Measurements from ENCODE around the gene CTRB2.
"Not testable (repeated sequence)": the region's sequence is repeated elsewhere in the genome, so short reads cannot be mapped to it uniquely, and the experiment has no call there.

Gene CTRB2

DNA sequence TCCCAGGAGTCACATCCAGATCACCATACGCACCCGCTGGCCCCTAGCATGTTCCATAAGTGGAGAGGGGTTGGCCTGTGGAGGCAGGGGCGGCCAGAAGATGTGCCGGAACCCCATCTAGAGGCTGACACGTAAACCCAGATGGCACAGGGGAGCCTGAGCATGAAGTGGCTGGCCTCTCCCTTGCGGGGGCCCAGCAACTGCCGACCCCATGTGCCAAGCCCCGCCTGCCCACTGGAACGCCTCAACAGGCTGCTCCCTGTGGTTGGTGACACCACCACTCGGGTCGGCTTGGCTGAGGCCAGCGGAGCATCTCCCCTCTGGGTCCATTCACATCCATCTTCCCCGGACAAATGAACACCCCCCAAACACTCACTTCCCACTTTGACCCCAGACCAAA is 35.0 kb upstream of the CTRB2 start:
- no peak for DNase-seq

DNA sequence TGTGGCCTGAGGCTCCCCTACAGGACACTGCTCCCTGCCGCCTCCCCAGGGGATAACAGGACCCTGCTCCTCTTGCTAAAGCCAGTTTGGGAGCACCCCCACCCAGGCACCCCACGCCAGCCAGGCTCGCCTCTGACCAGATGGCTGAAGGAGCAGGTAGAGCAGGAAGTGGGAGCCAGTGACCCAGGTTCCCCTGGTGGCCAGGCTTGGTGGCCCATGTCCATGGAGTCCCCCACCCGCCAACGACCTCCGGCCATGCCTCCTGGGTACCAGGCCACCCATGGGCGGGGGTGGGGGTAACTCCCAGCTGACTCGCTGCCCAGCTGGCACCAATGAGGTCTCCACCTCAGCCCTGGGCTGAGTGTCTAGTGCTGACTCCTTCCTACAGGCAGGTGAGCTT is 34.5 kb upstream of the CTRB2 start:
- DNase-seq, result no peak

DNA sequence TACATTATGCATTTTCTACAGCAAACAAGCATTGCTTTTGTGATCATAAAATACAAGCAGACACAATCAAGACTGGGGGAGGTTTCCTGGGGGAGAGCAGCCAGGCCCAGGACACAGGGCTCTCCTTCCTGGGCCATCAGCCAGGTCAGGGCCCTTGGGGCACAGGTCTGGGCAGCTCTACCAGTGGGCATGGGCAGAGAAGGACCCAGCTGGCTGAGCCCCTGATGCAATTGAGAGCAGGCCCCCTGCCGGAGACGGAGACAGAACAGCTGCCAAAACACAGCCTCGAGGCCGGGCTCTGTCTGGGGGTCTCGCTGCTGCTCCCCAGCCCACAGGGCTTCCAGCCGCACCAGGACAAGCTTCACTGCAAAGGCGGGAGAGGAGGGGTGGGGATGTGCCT is 33.7 kb upstream of the CTRB2 start:
- DNase-seq, result not testable (repeated sequence)

DNA sequence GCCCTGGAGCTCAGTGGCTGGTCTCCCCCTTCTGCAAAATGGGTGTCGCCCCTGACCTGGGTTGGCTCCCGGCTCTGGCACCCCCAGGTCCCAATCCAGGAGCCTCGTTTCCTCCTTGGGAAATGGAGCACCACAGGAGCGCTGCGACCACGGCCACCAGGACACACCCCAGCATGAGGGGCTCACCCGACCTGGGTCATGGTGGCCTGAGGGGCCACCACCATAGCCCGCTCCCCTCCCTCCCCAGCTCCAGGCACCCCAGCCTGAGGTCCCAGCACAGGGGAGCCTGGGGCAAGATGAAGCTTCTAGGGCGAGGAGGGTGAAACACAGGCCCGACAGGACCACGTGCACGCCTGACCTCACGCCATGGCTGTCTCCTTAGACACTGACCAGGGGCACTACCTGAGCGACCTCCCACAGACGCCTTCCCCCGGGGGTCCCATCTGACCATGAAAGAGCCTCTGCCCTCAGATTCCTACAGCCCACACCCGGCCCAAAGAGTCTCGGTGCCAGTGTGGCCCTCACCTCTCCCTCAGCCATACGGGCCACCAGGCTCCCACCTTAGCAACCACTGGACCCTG is 32.7 kb upstream of the CTRB2 start:
- DNase-seq, result no peak

DNA sequence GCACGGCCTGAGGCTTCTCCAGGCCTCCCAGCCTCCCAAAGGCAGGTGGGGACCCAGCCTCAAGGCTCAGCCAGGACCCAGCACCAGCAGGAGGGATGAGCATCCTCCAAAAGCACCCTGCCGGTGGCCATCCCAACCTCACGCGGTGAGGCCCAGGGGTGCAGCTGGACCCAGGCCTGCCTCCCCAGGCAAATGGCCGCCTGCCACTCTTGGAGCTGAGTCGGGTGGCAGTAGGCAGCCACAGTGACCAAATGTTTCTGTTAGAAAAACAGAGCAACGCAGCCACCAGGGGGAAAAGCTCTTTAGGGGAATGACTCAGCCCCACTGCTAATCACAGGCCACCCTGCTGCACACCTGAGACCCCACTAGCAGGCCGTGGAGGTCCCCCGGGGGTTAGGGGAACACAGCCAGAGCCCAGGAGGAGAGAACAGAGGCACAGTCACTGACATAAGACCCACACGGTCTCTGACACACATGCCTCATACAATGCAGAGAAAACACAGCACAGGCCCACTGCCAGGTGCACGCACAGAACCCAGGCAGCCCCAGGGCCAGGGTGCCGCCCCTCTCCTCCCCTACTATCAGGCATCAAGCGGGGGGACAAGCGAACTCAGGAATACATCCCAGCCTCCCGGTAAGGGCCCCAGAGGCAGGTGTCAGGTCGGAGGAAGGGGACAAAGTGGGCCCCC is 32.0 kb upstream of the CTRB2 start:
- DNase-seq, result no peak

DNA sequence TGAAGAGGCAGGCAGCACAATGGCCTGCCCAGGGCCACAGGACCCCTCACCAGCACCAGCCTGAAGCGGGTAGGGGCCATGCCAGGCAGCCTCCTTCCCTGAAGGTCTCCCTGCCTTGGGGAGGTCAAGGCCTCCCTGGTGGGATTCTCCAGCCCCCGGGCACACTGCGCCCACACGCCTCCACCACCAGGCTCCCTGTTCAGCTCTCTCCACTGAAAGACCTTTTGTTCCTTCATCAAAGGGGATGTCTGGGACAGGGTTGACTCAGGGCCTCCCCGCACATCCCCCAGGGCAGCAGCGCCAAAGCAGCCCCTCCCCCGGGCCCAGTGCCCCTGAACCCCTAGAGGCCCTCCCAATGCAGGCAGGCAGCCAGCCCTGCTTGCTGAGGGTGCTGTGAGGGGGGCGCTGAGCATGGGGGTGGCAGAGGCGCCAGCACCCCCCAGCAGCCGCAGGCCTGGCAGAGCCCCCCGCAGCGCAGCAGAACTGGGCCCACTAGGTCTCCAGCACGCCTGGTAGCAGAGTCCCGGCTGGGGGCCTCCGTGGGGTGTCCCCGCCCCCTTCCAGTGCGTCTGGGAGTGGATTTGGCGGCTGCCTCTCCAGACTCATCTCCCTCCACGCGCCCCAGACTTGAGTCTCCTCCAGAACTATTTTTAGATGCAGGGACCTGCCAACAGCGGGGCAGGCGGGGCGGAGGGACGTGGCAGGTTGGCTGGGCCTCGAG is 31.3 kb upstream of the CTRB2 start:
- DNase-seq, result no peak

DNA sequence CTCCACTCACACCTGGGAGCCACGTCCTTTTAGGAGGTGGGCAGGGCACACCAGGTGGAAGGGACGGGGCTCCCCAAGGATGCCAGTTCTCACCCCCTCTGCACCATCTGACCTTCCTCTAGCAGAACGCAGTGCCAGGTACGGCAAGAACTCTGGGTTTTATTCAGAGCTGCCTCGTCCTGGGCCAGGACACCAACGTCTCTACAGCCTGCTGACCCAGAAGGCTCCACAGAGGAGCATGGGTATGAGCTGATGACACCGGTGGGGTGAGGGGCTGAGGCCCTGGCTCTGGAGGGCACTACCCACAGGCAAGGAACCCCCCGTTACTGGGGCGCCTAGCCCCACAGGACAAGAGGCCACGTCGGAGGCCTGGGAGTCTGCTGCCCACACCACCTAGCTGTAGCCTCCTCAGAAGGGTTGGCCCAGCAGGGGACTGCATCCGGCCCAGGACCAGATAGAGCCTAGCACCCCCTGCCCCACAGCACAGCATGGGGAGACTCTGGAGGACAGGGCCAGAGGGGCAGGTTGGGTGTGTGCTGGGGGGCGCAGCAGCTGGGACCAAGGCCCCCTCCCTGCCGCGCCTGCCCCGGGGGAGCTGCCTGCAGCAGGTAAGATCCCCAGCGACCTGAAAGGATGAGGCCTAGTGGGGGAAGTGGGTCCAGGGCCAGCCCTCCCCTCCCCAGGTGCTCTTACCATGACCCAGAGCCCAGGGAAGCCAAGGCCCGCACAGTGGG is 30.6 kb upstream of the CTRB2 start:
- DNase-seq, result no peak

DNA sequence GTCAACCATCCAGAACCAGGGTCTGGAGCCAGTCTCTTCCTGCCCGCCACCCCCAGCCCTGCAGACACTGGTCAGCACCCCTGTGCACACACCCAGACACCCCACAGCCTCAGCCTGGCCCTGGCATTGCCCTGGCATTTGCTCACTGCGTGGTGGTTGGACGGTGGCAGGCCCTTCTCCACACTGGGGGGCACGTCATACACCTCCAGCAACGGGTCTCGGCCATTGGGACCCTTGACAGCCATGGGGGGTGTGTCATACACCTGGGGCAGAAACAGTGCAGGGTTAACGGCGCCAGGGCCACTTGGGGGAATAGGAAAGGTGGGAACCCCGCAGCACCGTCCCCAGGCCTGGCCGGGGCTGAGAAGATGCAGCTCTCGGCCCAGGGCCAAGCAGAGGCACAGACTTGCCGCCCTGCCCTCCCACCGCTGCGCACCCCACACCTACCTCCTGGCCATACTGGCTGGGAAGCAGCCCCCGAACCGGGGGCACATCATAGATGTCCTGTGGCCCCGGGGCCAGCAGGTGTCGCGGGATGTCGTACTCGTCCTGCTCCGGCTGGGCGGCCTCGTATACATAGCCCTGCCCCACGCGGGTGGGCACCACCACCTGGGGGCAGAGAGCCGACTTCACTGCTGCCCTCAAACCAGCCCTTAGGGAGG is 29.9 kb upstream of the CTRB2 start:
- no peak for DNase-seq

DNA sequence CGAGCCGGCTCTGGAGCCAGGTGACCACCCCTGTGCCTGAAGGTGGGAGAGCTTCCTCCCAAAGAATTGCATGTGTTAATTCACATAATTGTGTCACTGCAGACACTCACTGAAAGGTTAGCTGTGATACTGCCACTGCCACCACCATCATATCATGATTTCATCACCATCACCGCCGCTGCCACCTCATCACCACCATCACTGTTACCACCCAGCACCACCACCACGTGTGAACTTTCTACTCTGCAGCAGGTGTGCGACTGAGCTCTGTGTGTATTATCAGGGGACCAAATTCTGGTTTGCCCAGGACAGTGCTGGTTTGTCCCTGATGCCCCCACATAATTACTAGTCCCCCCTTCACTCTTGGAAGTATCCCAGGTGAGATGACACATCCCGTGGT is 29.3 kb upstream of the CTRB2 start:
- DNase-seq, result no peak

DNA sequence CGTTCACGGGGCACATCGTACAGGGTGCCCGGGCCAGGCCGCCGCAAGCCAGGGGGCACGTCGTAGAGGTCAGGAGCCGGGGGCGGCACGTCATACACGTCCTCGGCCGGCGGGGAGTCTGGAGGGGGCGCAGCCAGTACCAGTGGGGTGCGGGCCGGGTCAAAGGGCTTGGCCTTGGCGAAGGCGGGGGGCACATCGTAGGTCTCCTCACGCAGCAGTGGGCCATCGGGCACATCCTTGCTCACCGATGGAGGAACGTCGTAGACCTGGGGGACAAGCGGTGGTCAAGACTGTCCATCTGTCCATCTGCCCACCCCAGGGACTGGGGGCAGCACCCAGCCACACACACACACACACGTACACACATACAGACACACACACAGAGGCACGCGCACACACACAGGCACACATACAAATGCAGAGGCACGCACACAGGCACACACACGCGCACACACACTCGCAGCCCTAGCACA is 28.8 kb upstream of the CTRB2 start:
- DNase-seq, result no peak

DNA sequence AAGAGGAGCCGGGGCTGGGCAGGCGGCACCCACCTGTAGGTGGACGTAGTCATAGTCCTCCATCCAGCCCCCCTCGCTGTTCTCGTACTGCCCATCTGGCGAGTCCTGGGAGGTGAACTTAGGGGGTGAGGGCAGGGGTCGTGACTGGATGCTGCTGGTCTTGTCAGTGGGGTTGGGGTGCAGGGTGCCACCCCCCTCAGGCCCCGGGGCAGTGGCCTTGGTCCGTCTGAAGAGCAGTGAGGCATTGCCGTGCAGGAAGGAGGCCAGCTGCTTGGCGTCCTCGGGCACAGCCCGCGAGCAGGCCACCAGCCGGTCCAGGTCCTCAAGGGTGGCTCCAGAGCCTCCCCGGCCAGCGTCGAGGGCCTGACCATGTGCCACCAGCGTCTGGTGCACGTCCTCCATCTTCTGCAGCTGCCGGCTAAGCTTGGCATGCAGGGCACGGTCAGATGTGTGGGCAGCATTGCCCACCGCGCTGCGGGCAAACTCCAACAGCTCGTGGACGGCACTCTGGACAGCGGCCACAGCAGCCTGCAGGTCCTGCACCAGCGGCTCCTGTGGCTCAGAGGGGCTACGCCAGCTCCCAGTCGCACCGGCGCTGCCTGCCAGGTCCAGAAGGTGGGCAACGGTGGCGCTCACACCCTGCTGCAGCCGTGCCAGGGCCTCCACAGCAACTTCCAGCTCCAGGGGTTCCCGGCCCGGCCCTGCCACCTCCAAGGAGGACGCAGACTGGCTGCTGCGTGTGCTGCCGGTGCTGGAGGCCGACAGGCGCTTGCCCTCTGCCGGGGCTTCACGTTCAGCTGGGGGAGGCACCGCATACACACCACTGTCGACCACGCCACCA is 28.1 kb upstream of the CTRB2 start:
- no peak for DNase-seq

DNA sequence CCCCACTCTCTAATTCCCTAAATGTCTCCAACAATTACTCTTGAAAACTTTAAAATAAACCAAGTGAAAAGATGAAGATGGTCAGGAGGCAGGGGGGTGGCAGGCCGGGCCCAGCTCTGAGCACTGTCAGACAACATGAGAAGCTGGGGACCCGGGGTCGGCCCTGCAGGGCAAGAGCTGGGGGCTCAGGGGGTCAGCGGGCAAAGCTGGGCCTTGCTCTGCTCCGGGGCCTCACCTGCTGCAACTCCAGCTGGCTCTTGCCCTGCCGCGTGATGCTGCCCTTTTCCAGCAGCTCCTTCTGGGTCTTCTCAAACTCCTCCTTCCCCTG is 26.6 kb upstream of the CTRB2 start:
- no peak for DNase-seq

DNA sequence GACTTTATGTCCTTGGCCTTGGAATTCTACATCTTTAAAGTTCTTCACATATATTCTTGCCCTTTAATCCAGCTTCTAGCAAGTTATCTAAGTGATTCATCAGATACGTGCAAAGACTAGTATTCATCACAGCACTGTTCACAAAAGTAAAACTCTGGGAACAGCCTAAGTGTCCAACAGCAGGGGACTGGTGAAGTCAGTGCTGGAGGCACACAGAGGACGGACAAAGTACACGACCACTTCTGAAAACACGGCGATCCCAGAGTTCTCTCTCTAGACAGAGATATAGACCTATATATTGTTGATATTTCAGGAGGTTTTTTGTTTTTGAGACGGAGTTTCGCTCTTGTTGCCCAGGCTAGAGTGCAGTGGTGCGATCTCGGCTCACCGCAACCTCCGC is 24.6 kb upstream of the CTRB2 start:
- DNase-seq, result no peak

DNA sequence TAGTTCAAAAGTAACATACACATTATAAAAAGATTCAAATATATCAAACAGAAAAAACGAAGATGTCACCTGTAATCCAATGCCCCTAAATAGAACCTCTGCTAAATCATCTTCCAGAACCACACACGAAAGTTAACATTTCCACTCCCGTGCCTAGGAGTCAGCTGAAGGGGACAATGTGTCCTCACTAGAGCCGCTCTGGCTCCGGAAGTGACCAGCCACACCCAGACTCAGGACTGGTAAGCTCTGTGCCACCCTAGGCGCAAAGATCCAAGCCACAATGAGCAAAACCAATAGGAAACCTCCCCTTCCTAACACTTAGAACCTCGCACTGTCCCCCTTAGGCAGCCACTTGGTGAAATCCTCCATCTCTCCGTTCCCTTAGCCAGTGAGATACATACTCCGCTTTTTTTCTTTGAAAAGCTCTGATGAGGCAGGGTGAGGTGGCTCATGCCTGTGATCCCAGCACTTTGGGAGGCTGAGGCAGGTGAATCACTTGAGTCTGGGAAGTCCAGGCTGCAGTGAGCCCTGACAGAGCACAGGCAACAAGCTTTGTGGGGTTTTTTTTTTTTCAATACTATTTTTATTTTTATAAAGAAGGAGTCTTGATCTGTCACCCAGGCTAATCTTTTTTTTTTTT is 23.6 kb upstream of the CTRB2 start:
- DNase-seq, result no peak

DNA sequence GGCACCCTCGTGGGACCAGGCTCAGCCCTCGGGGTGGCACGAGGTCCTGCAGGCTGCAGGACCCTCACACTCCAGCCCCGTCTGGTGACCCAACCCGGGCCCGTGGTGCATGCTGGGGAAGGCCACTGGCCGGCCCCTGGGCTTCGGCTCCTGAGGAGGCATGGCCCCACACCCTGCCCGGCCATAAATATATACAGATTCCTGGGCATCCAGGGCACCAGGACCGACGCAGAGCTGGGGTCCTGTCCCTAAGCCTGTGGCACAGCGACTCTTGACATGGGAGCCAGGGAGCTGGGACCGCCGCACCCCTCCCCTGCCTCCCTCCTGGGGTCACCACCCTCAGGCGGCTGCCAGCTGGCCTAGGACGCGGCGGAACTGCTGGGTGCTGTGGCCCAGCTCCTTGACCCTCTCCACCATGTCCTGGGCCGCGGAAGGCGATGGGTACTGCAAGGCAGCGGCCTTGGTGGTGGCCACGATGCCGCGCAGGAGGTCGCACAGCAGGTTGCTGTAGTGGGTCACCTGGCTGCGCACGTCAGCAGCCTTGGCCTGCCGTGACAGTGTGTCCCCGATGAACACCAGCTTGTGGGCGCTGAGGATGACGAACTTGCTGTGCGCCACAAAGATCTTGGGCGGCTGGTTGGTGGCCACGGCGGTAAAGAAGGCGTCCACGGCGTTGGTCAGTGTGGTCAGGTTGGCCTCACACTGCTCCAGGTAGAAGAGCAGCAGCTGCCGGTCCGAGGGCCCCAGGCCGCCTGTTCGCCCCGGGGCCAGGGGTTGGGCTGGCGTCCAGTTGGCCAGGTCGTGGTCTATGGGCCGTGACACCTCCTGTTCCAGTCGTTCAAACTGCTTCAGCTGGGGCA is 22.4 kb upstream of the CTRB2 start:
- no peak for DNase-seq

DNA sequence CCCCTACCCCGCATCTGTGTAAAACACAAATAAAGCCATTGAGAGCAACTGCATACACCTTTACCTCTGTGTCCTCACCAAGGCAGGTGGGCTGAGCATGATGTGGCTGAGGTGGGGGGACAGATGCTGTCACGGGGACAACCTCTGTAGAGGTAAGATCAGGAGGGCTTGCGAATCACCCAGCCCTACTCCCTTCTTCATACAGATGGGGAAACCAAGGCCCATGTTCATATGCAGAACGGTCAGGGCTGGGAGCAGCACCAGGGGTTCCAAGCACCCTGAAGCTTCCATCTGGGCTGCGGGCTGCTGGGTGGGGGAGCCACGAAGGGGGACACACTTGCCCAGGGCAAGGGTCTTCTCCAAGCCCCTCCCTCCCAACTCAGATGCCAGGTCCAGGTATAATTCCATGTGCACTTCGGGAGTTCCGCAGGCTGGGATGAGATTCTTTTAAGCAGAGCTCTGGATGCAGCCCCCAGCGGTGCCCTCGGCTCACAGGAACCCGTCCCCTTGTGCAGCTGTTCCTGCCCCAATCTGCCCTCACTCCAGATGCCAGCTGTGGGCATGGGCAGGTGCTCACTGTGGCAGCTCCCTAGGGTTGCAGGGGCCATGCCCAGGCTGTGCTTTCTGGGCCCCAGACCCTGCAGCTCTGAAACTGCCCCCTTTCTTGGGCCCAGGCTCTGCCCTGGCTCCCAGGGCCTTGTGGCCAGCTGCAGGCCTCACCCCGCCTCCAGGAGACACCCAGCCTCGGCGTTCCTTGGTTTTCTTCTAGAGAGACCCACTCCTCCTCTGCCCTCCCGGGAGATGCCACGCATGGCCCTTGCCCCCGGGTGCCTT is 21.4 kb upstream of the CTRB2 start:
- no peak for DNase-seq

DNA sequence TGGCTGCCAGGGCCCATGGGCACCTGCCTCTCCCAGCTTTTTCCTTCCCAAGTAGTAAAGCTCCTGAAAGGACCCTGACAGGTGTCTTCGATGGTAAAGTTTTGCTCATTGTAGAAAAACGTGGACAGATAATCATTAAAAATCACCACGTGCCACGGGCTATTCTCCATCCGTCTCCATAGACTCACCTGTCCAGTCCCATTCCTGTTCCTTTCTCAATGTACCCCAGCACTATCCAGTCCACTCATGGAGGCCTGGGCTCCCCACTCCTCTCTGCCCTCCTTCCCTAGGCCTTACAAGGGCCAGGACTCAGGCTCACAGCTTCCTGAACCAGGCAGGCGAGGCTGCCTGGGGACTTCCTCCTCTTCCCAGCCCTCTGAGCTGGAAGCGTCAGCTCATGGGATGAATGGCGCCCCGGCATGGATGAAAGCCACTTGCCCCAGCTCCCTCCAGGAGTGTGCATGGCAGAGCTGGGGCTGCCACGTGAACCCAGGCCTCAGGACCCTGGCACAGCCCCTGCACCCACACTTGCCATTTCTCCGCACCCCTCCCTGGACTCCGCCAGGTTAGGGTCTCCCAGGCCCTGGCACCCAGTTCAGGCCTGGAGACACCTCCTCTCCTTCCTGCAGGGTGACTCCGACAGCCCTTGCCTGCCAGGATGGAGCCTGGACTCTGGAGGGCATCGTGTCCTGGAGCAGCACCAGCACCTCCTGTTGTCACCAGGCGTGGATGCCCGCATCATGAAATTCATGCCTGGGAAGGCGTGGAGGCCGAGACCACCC is 20.6 kb upstream of the CTRB2 start:
- no peak for DNase-seq

DNA sequence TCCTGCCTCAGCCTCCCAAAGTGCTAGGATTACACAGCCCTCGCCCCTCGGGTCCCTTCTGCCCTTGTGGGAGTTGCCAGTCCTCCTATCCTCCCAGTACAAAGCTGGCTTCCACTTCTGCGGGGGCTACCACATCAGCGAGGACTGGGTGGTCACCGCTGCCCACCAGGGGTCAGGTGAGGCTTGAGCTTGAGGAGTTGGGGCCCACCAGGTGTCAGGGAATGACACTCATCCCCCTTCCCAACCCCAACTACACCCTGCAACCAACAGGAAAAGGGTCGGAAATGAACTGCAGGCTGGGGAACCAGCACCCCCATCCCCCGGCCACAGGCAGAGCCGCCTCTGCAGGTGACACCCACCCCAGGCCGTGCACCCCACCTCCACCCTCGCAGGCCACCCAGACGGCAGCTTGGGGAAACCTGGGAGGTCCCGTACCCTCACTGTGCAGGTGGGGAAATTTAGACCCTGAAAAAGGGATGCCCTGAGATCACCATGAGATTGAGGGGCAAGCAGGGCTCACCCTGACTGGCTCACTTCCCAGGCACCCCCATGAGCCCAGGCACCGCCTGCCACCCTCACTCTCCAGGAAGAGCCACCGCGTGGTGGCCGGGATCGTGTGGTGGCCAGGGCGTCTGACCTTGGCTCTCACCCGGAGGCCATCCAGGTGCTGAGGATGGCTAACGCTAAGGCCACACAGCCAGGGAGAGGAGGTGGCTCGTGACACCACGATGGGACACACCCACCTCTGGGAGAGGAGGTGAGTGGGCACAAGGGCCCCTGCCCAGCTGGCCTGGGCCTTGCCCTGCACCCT is 19.8 kb upstream of the CTRB2 start:
- DNase-seq, result no peak
